Astrocyte (in vitro differentiated cells and primary cell): ENCODE results near the gene TFG. TPM values are rescaled to one million over a fixed set of nuclear protein-coding genes. Genes with fewer than 3 reads are reported as not detected.

Source experiments
- DNase-seq: peaks from one replicate; pipeline ENCODE4 v3.0.0-alpha.2; 2010; ENCODE audit warnings: low read depth
- FAIRE-seq: peaks from 2 replicates; lab custom pipeline; 2011; peaks lifted over from hg19 to GRCh38; lab: Jason Lieb, UNC
- H2AFZ ChIP-seq: 2 replicates; pipeline ENCODE4 v1.6.0; 2012; ENCODE audit warnings: low read depth, low read length, inconsistent platforms
- H3K27ac ChIP-seq: 2 replicates; pipeline ENCODE4 v1.5.1; 2011; ENCODE audit warnings: low read depth, low read length, inconsistent platforms
- H3K27me3 ChIP-seq: 2 replicates; pipeline ENCODE4 v1.6.0; 2011; ENCODE audit warnings: low read length, inconsistent platforms; ENCODE audit not compliant: insufficient read depth
- H3K36me3 ChIP-seq: 2 replicates; pipeline ENCODE4 v1.5.1; 2011; ENCODE audit warnings: low read length, inconsistent platforms; ENCODE audit not compliant: insufficient read depth
- H3K4me1 ChIP-seq: 2 replicates; pipeline ENCODE4 v1.5.1; 2011; ENCODE audit warnings: low read length, inconsistent platforms; ENCODE audit not compliant: insufficient read depth
- H3K4me2 ChIP-seq: 2 replicates; pipeline ENCODE4 v1.6.0; 2012; ENCODE audit warnings: low read length, inconsistent platforms
- H3K4me3 ChIP-seq: 2 replicates; pipeline ENCODE4 v1.5.1; 2011; ENCODE audit warnings: low read depth, mild to moderate bottlenecking, low read length, inconsistent platforms; ENCODE audit not compliant: insufficient read depth
- H3K79me2 ChIP-seq: 2 replicates; pipeline ENCODE4 v1.6.0; 2012; ENCODE audit warnings: mild to moderate bottlenecking, low read length, inconsistent platforms; ENCODE audit not compliant: insufficient read depth
- H3K9ac ChIP-seq: 2 replicates; pipeline ENCODE4 v1.6.0; 2012; ENCODE audit warnings: mild to moderate bottlenecking, low read length, inconsistent platforms
- H3K9me3 ChIP-seq: 2 replicates; pipeline ENCODE4 v1.5.1; 2012; ENCODE audit warnings: low read depth, mild to moderate bottlenecking, low read length, inconsistent platforms; ENCODE audit not compliant: insufficient read depth
- H4K20me1 ChIP-seq: 2 replicates; pipeline ENCODE4 v1.6.0; 2012; ENCODE audit warnings: low read length, inconsistent platforms; ENCODE audit not compliant: insufficient read depth
- H3K27ac Mint-ChIP-seq: one replicate; pipeline ENCODE4 v1.8.0; 2021; ENCODE audit warnings: mild to moderate bottlenecking, mixed read lengths; ENCODE audit not compliant: unreplicated experiment
- H3K27me3 Mint-ChIP-seq: one replicate; pipeline ENCODE4 v1.8.0; 2021; ENCODE audit warnings: low read depth, mixed read lengths; ENCODE audit not compliant: unreplicated experiment
- H3K36me3 Mint-ChIP-seq: one replicate; pipeline ENCODE4 v1.8.0; 2021; ENCODE audit warnings: low read depth, mixed read lengths; ENCODE audit not compliant: unreplicated experiment
- H3K4me1 Mint-ChIP-seq: one replicate; pipeline ENCODE4 v1.8.0; 2021; ENCODE audit warnings: low read depth, mixed read lengths; ENCODE audit not compliant: unreplicated experiment
- H3K4me3 Mint-ChIP-seq: one replicate; pipeline ENCODE4 v1.8.0; 2021; ENCODE audit warnings: mild to moderate bottlenecking, moderate library complexity, mixed read lengths; ENCODE audit not compliant: unreplicated experiment
- H3K9me3 Mint-ChIP-seq: one replicate; pipeline ENCODE4 v1.8.0; 2021; ENCODE audit warnings: mild to moderate bottlenecking, mixed read lengths; ENCODE audit not compliant: unreplicated experiment
- CTCF ChIP-seq: IDR thresholded peaks from 2 replicates; pipeline ENCODE4 v1.5.1; 2011; ENCODE audit warnings: low read depth, mild to moderate bottlenecking, inconsistent platforms, low read length, moderate library complexity; ENCODE audit not compliant: insufficient read depth
- EZH2 ChIP-seq: IDR thresholded peaks from 2 replicates; pipeline ENCODE4 v1.6.1; 2012; ENCODE audit warnings: mild to moderate bottlenecking, low read length, inconsistent platforms; ENCODE audit not compliant: insufficient read depth
- total RNA-seq: library from RNA; stranded (reverse); gene quantifications from 2 replicates; pipeline ENCODE4 v1.2.1, GENCODE V29; 2021

TFG gene
- total RNA-seq, 1 donor from 2014 or later: 155 TPM

GRCh38 chr3:100710261-100710968, 1.1 kb downstream of the TFG start:
- Histone ChIP-seq H2AFZ (no peak overlapping the region), H3K9me3 (no peaks in the 10 kb centered on the region), H3K9ac (peak overlapping the region; percentile 94), H3K27ac (peak overlapping the region; percentile 92), H4K20me1 (peaks cover 51% of the 10 kb centered on the region), H3K27me3 (no peaks in the 10 kb centered on the region), H3K4me2 (peak overlapping the region; percentile 96), H3K4me3 (peak overlapping the region; percentile 88), H3K36me3 (peaks cover 17% of the 10 kb centered on the region), H3K79me2 (peaks cover 56% of the 10 kb centered on the region), H3K4me1 (peaks cover 11% of the 10 kb centered on the region)
- Mint-ChIP-seq H3K4me3 (peak overlapping the region; percentile 88), H3K4me1 (peaks cover 28% of the 10 kb centered on the region), H3K9me3 (peaks cover 3% of the 10 kb centered on the region), H3K36me3 (peaks cover 4% of the 10 kb centered on the region), H3K27me3 (peaks cover 13% of the 10 kb centered on the region), H3K27ac (peak overlapping the region; percentile 78)
- FAIRE-seq (no peak), DNase-seq (peak; percentile 56)
- TF ChIP-seq CTCF: peak; percentile 30
- no peak for TF ChIP-seq EZH2

- Mint-ChIP-seq H3K4me1 (peaks cover 50% of the 10 kb centered on the region), H3K27ac (no peak overlapping the region), H3K9me3 (no peaks in the 10 kb centered on the region), H3K36me3 (peaks cover 19% of the 10 kb centered on the region), H3K27me3 (no peaks in the 10 kb centered on the region), H3K4me3 (no peak overlapping the region)
- H3K9me3 ChIP-seq: no peaks in the 10 kb centered on the region
- H3K4me2 ChIP-seq: peak overlapping the region; percentile 2
- H3K9ac ChIP-seq: no peak overlapping the region
- no peaks in the 10 kb centered on the region for H3K27me3 ChIP-seq
- peaks cover 95% of the 10 kb centered on the region for H4K20me1 ChIP-seq
- FAIRE-seq: no peak
- H3K4me1 ChIP-seq: peaks cover 13% of the 10 kb centered on the region
- no peak overlapping the region for H3K4me3 ChIP-seq
- H3K79me2 ChIP-seq: peaks cover 100% of the 10 kb centered on the region
- H3K36me3 ChIP-seq: peaks cover 27% of the 10 kb centered on the region
- no peak overlapping the region for H2AFZ ChIP-seq
- TF ChIP-seq CTCF: no peak
- TF ChIP-seq EZH2: no peak
- DNase-seq: no peak
- H3K27ac ChIP-seq: no peak overlapping the region
These were observed 5.9 kb downstream of the TFG start for GRCh38 chr3:100715176-100715575.

GRCh38 chr3:100717063-100717462, 7.8 kb downstream of the TFG start:
- Histone ChIP-seq H3K4me2 (peak overlapping the region; percentile 32), H3K36me3 (peaks cover 42% of the 10 kb centered on the region), H3K9ac (no peak overlapping the region), H2AFZ (no peak overlapping the region), H4K20me1 (peaks cover 93% of the 10 kb centered on the region), H3K9me3 (no peaks in the 10 kb centered on the region), H3K4me1 (peaks cover 5% of the 10 kb centered on the region), H3K27me3 (no peaks in the 10 kb centered on the region), H3K4me3 (no peak overlapping the region), H3K79me2 (peaks cover 100% of the 10 kb centered on the region), H3K27ac (no peak overlapping the region)
- FAIRE-seq: no peak
- Mint-ChIP-seq H3K4me1 (peaks cover 43% of the 10 kb centered on the region), H3K27me3 (no peaks in the 10 kb centered on the region), H3K27ac (no peak overlapping the region), H3K36me3 (peaks cover 22% of the 10 kb centered on the region), H3K4me3 (peak overlapping the region; percentile 29), H3K9me3 (no peaks in the 10 kb centered on the region)
- TF ChIP-seq CTCF: no peak
- TF ChIP-seq EZH2: no peak
- no peak for DNase-seq
